OCI-LY3 (cell line): ENCODE data around the gene ST6GAL2.

Source experiments
- EZH2phosphoT487 ChIP-seq: fragments of 200-600 bp; shearing (Covaris generic); IDR thresholded peaks from 2 replicates; pipeline ENCODE4 v1.6.1; 2018; ENCODE audit warnings: antibody characterized with exemption, mixed run types, low read depth
- TF ChIP-seq, protein P1 (sequence below): fragments of 200-600, 300-600 bp; sonication (generic); IDR thresholded peaks from 2 replicates; pipeline ENCODE4 v1.5.1; 2014; ENCODE audit warnings: antibody characterized with exemption, low read length, low read depth

- TF ChIP-seq, protein P1, sequence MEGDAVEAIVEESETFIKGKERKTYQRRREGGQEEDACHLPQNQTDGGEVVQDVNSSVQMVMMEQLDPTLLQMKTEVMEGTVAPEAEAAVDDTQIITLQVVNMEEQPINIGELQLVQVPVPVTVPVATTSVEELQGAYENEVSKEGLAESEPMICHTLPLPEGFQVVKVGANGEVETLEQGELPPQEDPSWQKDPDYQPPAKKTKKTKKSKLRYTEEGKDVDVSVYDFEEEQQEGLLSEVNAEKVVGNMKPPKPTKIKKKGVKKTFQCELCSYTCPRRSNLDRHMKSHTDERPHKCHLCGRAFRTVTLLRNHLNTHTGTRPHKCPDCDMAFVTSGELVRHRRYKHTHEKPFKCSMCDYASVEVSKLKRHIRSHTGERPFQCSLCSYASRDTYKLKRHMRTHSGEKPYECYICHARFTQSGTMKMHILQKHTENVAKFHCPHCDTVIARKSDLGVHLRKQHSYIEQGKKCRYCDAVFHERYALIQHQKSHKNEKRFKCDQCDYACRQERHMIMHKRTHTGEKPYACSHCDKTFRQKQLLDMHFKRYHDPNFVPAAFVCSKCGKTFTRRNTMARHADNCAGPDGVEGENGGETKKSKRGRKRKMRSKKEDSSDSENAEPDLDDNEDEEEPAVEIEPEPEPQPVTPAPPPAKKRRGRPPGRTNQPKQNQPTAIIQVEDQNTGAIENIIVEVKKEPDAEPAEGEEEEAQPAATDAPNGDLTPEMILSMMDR = no peak; the same call in 1 of the 2 replicates
- no peak for TF ChIP-seq EZH2phosphoT487
Measured at GRCh38 chr2:106932644-106933043, 46.7 kb upstream of the ST6GAL2 start.
